Nephron (organoid): ENCODE results near the gene CNTN4.

Experiments used
- H3K27ac Mint-ChIP-seq, 3 experiments: 2 replicates each; pipeline ENCODE4 v1.8.0; 2020; ENCODE audit warnings: mixed read lengths in 3 of 3, mild to moderate bottlenecking in 2 of 3, moderate library complexity in 1 of 3
- H3K27me3 Mint-ChIP-seq: 2 replicates; pipeline ENCODE4 v1.8.0; 2021; ENCODE audit warnings: low read depth, mild to moderate bottlenecking, moderate library complexity, mixed read lengths
- H3K36me3 Mint-ChIP-seq: 2 replicates; pipeline ENCODE4 v1.8.0; 2020; ENCODE audit warnings: low read depth, mixed read lengths
- H3K4me1 Mint-ChIP-seq: 2 replicates; pipeline ENCODE4 v1.8.0; 2020; ENCODE audit warnings: mixed read lengths
- H3K4me3 Mint-ChIP-seq, 3 experiments: 2 replicates each; pipeline ENCODE4 v1.8.0; 2020; ENCODE audit warnings: mild to moderate bottlenecking in 3 of 3, mixed read lengths in 3 of 3, moderate library complexity in 2 of 3
- H3K9me3 Mint-ChIP-seq: 2 replicates; pipeline ENCODE4 v1.8.0; 2020; ENCODE audit warnings: mixed read lengths
- CTCF ChIP-seq, 3 experiments: fragments of 200-600 bp; sonication (generic); IDR thresholded peaks; one replicate each; pipeline ENCODE4 v1.5.0; 2021; ENCODE audit warnings: antibody characterized with exemption in 3 of 3; ENCODE audit not compliant: unreplicated experiment in 3 of 3

CNTN4 gene

GRCh38 chr3:2771741-2772140, 673.1 kb downstream of the CNTN4 start:
- no peaks in the 10 kb centered on the region for H3K27me3 Mint-ChIP-seq
- no peaks in the 10 kb centered on the region for H3K36me3 Mint-ChIP-seq
- TF ChIP-seq CTCF (IDR thresholded peaks at IDR 0.05; ENCODE audit: unreplicated experiment in 3 of 3) = no peak
- no peaks in the 10 kb centered on the region for H3K9me3 Mint-ChIP-seq
- no peak overlapping the region for H3K27ac Mint-ChIP-seq
- H3K4me1 Mint-ChIP-seq = peaks cover 12% of the 10 kb centered on the region
- no peak overlapping the region for H3K4me3 Mint-ChIP-seq

DNA sequence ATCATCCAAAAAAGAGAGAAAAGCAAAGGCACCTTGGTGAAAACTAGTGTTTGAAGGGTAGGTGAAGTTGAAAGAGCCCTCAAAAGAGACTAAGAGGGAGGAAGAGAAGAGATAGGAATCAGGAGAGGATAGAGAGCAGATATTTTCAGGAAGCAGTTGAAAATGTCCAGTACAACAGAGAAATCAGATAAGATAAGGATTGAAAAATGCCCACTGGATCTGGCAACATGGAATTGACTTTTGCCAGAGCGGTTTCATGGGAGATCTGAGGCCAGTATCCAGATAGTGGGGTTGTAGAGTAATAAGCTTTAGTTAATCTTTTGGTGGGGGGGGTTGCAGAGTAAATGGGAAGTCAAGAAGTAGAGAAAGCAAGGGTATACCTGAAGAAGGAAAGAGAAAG, 674.1 kb downstream of the CNTN4 start:
- Mint-ChIP-seq H3K27ac (no peak overlapping the region), H3K27me3 (no peaks in the 10 kb centered on the region), H3K36me3 (no peaks in the 10 kb centered on the region), H3K9me3 (no peaks in the 10 kb centered on the region), H3K4me1 (peaks cover 12% of the 10 kb centered on the region), H3K4me3 (no peak overlapping the region)
- TF ChIP-seq CTCF (IDR thresholded peaks at IDR 0.05; ENCODE audit: unreplicated experiment in 3 of 3) = no peak

GRCh38 chr3:2774481-2775249, 676.0 kb downstream of the CNTN4 start:
- no peaks in the 10 kb centered on the region for H3K36me3 Mint-ChIP-seq
- TF ChIP-seq CTCF (IDR thresholded peaks at IDR 0.05; ENCODE audit: unreplicated experiment in 3 of 3) = no peak
- H3K4me3 Mint-ChIP-seq = no peak overlapping the region
- H3K27ac Mint-ChIP-seq = peak overlapping the region; percentile 6 to 71 (median 27)
- H3K9me3 Mint-ChIP-seq = no peaks in the 10 kb centered on the region
- H3K4me1 Mint-ChIP-seq = peaks cover 12% of the 10 kb centered on the region
- no peaks in the 10 kb centered on the region for H3K27me3 Mint-ChIP-seq

GRCh38 chr3:2783261-2783660, 684.6 kb downstream of the CNTN4 start:
- Mint-ChIP-seq H3K4me1 (no peaks in the 10 kb centered on the region), H3K4me3 (no peak overlapping the region), H3K9me3 (no peaks in the 10 kb centered on the region), H3K36me3 (no peaks in the 10 kb centered on the region), H3K27me3 (no peaks in the 10 kb centered on the region), H3K27ac (no peak overlapping the region)
- TF ChIP-seq CTCF (IDR thresholded peaks at IDR 0.05; ENCODE audit: unreplicated experiment in 3 of 3) = no peak

DNA sequence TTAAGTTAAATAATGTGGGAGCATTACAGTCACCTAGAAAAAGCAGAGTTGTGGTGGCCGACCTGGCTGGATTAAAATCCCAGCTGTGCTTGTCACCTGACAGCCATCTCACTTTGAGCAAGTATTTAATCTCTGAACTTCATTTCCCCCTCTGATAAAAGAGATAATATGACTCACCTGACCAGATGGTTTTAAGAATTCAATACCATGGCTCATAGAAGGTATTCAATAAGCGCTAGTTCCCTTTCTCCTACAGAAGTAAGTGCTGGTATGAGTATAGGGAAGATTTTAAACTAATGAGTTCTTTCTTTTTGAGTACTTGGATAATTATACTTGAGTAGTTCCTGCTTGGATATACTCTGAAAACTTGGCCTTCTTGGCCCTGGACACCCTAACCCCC, 686.0 kb downstream of the CNTN4 start:
- Mint-ChIP-seq H3K27me3 (no peaks in the 10 kb centered on the region), H3K27ac (no peak overlapping the region), H3K9me3 (no peaks in the 10 kb centered on the region), H3K4me1 (no peaks in the 10 kb centered on the region), H3K4me3 (no peak overlapping the region), H3K36me3 (no peaks in the 10 kb centered on the region)
- no peak for TF ChIP-seq CTCF (IDR thresholded peaks at IDR 0.05; ENCODE audit: unreplicated experiment in 3 of 3)

DNA sequence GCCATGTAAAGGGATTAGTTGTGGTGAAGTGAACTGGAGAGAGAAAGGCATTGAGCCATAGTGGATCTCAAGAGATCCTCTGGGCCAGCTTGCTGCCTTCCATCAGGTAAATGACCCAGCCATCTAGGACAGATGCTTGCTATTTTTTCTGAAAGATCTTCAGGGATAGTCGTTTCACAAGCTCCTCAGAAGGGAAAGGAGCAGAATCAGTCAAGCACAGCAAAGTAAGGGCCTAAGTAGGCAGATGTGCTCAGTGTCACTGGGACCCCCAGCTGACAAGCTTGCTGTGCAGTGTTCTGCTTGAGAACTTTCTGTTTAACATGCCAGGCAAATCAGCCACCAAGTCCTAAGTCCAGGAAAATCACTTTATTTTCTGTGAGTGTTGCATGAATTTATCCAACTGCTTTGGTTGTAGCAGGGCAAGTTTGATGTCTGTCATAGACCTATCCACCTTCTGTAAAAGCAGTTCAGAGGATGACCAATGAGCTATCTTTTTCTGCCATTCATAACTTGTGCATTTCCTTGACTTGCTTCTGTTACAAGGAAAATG, 691.7 kb downstream of the CNTN4 start:
- no peak overlapping the region for H3K4me3 Mint-ChIP-seq
- no peak overlapping the region for H3K27ac Mint-ChIP-seq
- no peak for TF ChIP-seq CTCF (IDR thresholded peaks at IDR 0.05; ENCODE audit: unreplicated experiment in 3 of 3)
- no peaks in the 10 kb centered on the region for H3K36me3 Mint-ChIP-seq
- H3K4me1 Mint-ChIP-seq = no peaks in the 10 kb centered on the region
- no peaks in the 10 kb centered on the region for H3K27me3 Mint-ChIP-seq
- no peaks in the 10 kb centered on the region for H3K9me3 Mint-ChIP-seq
